Measurements from ENCODE around the gene SEC22A.

The SEC22A gene

DNA sequence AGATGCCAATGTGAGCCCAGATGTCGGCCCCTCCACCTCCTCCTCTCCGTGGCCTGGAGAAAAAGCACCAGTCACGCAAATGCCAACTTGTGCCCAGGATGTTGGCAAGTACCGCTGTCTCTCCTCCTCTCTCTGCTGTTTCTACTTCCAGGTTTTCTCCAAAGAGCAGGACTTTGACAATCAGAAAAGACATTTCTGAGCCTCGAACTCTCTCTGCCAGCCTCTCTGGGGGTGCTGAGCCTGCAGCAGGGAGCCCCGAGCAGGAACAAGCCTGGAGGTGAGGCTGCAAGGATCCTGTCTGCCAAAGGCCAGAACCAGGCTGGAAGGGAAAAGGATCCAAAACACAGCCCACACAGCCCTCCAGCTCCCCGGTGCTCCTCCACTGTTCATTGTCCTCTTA, 89.7 kb downstream of the SEC22A start:
- H3K36me3 ChIP-seq, result no peaks in the 10 kb centered on the region
- no peaks in the 10 kb centered on the region for H3K4me1 ChIP-seq
- H3K27me3 ChIP-seq, result no peaks in the 10 kb centered on the region
- DNase-seq, result no peak
- H3K4me3 ChIP-seq (ENCODE audit: low read depth, low read length), result no peak overlapping the region
- H3K9me3 ChIP-seq, result no peaks in the 10 kb centered on the region
- TF ChIP-seq, protein P1, sequence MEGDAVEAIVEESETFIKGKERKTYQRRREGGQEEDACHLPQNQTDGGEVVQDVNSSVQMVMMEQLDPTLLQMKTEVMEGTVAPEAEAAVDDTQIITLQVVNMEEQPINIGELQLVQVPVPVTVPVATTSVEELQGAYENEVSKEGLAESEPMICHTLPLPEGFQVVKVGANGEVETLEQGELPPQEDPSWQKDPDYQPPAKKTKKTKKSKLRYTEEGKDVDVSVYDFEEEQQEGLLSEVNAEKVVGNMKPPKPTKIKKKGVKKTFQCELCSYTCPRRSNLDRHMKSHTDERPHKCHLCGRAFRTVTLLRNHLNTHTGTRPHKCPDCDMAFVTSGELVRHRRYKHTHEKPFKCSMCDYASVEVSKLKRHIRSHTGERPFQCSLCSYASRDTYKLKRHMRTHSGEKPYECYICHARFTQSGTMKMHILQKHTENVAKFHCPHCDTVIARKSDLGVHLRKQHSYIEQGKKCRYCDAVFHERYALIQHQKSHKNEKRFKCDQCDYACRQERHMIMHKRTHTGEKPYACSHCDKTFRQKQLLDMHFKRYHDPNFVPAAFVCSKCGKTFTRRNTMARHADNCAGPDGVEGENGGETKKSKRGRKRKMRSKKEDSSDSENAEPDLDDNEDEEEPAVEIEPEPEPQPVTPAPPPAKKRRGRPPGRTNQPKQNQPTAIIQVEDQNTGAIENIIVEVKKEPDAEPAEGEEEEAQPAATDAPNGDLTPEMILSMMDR (IDR thresholded peaks at IDR 0.05; ENCODE audit: low read depth, low read length), result no peak

DNA sequence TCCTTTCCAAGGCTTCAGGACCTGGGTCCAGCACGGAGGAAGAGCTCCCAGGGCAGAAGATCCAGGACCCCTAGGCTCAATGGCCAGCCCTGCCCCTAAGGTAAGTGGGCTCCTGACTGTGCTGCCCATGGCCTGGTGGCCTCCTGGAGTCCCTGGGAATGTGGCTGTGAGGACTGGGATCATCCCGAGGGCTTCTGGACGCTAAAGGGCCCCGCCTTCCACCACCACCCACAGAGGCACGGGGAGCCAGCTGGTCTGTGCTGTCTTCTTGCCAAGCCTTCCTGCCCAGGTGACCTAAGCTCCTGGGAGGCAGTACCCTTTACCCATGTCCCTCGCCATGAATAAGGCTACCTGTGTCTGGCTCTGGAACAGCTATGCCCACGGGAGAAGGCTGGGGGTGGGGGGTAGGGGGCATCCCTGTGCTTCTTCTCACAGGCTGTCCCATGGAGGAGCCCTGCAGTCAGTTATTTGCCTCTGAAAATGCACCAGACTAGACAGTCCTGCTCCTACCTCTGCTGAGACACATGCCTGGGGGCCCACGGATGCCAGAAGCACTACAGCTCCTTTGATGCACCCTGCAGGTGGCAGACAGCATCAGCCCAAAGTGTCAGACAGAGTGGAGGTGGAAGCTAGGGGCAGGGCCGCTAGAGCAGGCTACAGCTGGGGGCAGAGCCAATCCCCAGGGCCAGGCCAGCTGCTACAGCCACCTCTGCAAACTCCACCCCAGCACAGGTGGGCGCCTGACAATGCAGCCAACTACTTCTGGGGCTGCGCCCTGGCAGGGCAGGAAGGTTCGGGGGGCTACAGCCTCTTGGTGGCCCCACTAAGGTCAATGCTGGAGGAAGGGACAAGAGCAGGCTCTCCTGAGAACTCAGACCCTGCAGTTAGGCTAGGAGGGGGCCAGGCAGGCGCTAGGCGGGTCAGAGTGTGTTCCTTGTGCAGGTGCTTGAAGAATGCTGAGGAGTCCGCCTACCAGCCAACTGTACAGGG, 90.9 kb downstream of the SEC22A start:
- no peak for DNase-seq
- Histone ChIP-seq H3K36me3 (no peaks in the 10 kb centered on the region), H3K4me3 (ENCODE audit: low read depth, low read length) (no peak overlapping the region), H3K9me3 (no peaks in the 10 kb centered on the region), H3K4me1 (no peaks in the 10 kb centered on the region), H3K27me3 (no peaks in the 10 kb centered on the region)
- TF ChIP-seq, protein P1 (IDR thresholded peaks at IDR 0.05; ENCODE audit: low read depth, low read length), result no peak

- Histone ChIP-seq H3K4me1 (no peaks in the 10 kb centered on the region), H3K36me3 (no peaks in the 10 kb centered on the region), H3K4me3 (ENCODE audit: low read depth, low read length) (no peak overlapping the region), H3K9me3 (no peaks in the 10 kb centered on the region), H3K27me3 (no peaks in the 10 kb centered on the region)
- no peak for DNase-seq
- TF ChIP-seq, protein P1 (IDR thresholded peaks at IDR 0.05; ENCODE audit: low read depth, low read length), result no peak
Measured at GRCh38 chr3:123294296-123294938, 92.7 kb downstream of the SEC22A start.

GRCh38 chr3:123295171-123295900, 93.6 kb downstream of the SEC22A start:
- Histone ChIP-seq H3K27me3 (no peaks in the 10 kb centered on the region), H3K4me3 (ENCODE audit: low read depth, low read length) (no peak overlapping the region), H3K36me3 (no peaks in the 10 kb centered on the region), H3K9me3 (no peaks in the 10 kb centered on the region), H3K4me1 (no peaks in the 10 kb centered on the region; the same call in 1 of the 2 replicates)
- TF ChIP-seq, protein P1 (IDR thresholded peaks at IDR 0.05; ENCODE audit: low read depth, low read length), result no peak
- no peak for DNase-seq

DNA sequence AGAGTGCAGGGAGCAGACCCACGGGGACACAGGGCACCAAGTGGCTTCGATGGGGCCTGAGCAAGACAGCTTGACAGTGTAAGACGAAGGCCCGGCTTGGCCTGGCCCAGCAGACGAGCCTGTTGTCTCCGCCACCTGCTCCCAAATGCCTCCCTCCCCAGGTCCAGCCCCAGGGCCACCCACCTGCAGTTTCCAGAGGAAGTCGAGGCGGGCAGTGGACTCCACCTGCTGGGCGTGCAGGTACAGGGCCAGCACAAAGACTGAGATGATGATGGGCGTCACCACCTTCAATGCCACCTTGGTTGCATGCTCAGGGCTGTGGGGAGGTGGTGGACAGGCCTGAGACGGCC, 94.1 kb downstream of the SEC22A start:
- Histone ChIP-seq H3K4me3 (ENCODE audit: low read depth, low read length) (no peak overlapping the region), H3K27me3 (no peaks in the 10 kb centered on the region), H3K9me3 (no peaks in the 10 kb centered on the region), H3K4me1 (no peaks in the 10 kb centered on the region; the same call in 1 of the 2 replicates), H3K36me3 (no peaks in the 10 kb centered on the region)
- TF ChIP-seq, protein P1 (IDR thresholded peaks at IDR 0.05; ENCODE audit: low read depth, low read length), result no peak
- DNase-seq, result no peak

Measured in BE2C (cell line).